Fibroblast of peridontal ligament (primary cell): ENCODE data around the gene LDLRAP1.
"Not testable (repeated sequence)": the region's sequence is repeated elsewhere in the genome, so short reads cannot be mapped to it uniquely, and the experiment has no call there.

ENCODE experiments used
- DNase-seq: peaks from one replicate; pipeline ENCODE4 v3.0.0-alpha.2; 2010; ENCODE audit errors: extremely low read depth

LDLRAP1 gene

GRCh38 chr1:25543425-25544242 is at the start of gene LDLRAP1:
Gene LDLRAP1 (plus strand): TSS chr1:25543606. CDS start chr1:25543699, 93 bp downstream.
- peak; percentile 62 for DNase-seq

GRCh38 chr1:25494952-25495351 is 48.5 kb upstream of the LDLRAP1 start:
- DNase-seq: no peak

GRCh38 chr1:25500694-25501093 is 42.7 kb upstream of the LDLRAP1 start:
- DNase-seq: peak; percentile 51

GRCh38 chr1:25501235-25502058 is 42.0 kb upstream of the LDLRAP1 start:
- DNase-seq: peak; percentile 72

GRCh38 chr1:25502957-25503356 is 40.4 kb upstream of the LDLRAP1 start:
- peak; percentile 16 for DNase-seq

GRCh38 chr1:25503551-25504426 is 39.6 kb upstream of the LDLRAP1 start:
- DNase-seq: no peak

- DNase-seq: peak; percentile 37
These were observed 38.5 kb upstream of the LDLRAP1 start for GRCh38 chr1:25504706-25505595.

- no peak for DNase-seq
These were observed 37.6 kb upstream of the LDLRAP1 start for GRCh38 chr1:25505656-25506385.

GRCh38 chr1:25506566-25507463 is 36.6 kb upstream of the LDLRAP1 start:
- DNase-seq: not testable (repeated sequence)

GRCh38 chr1:25513666-25514065 is 29.7 kb upstream of the LDLRAP1 start:
- DNase-seq: no peak

- no peak for DNase-seq
These were observed 28.4 kb upstream of the LDLRAP1 start for GRCh38 chr1:25515033-25515432.

GRCh38 chr1:25516686-25517085 is 26.7 kb upstream of the LDLRAP1 start:
- DNase-seq: no peak

- DNase-seq: no peak
These were observed 25.7 kb upstream of the LDLRAP1 start for GRCh38 chr1:25517476-25518394.

GRCh38 chr1:25519624-25520023 is 23.8 kb upstream of the LDLRAP1 start:
- DNase-seq: peak; percentile 51

GRCh38 chr1:25520446-25521061 is 22.9 kb upstream of the LDLRAP1 start:
- peak; percentile 77 for DNase-seq

GRCh38 chr1:25522031-25522655 is 21.3 kb upstream of the LDLRAP1 start:
- no peak for DNase-seq

GRCh38 chr1:25523542-25523941 is 19.9 kb upstream of the LDLRAP1 start:
- DNase-seq: no peak
